Tibial artery (tissue), 4 donors: Measurements from ENCODE around the gene SNTG2.

Source experiments
- DNase-seq, 2 donors: peaks; one replicate each; pipeline ENCODE4 v3.0.0-alpha.2; 2019
- H3K27ac ChIP-seq, 2 donors: fragments of 200-600 bp; sonication (generic) in 1 of 2; 1 replicate in 1 of 2; 2 replicates in 1 of 2; pipeline ENCODE4 v1.5.1; 2018 to 2019; ENCODE audit warnings: mild to moderate bottlenecking in 1 of 2
- H3K27me3 ChIP-seq, 2 donors: fragments of 200-600 bp; sonication (generic) in 1 of 2; one replicate each; pipeline versions ENCODE4 v1.5.1 to v1.6.0; 2016 to 2019
- H3K36me3 ChIP-seq, 3 donors: fragments of 200-600 bp; sonication (generic) in 2 of 3; one replicate each; pipeline ENCODE4 v1.5.1; 2016 to 2019; ENCODE audit warnings: mild to moderate bottlenecking in 2 of 3
- H3K4me1 ChIP-seq, 4 donors: fragments of 200-600 bp; sonication (generic) in 2 of 4; 1 replicate in 3 of 4; 2 replicates in 1 of 4; pipeline ENCODE4 v1.5.1; 2016 to 2019
- H3K4me3 ChIP-seq, 2 donors: fragments of 200-600 bp; sonication (generic) in 1 of 2; 1 replicate in 1 of 2; 2 replicates in 1 of 2; pipeline ENCODE4 v1.5.1; 2018 to 2019; ENCODE audit warnings: mild to moderate bottlenecking in 2 of 2
- H3K9me3 ChIP-seq, 3 donors: fragments of 200-600 bp; sonication (generic) in 1 of 3; one replicate each; pipeline ENCODE4 v1.5.1; 2016 to 2019
- intact Hi-C: fragments of 100-400 bp; cut with DNase I; formaldehyde crosslinking; loops from one replicate; pipeline ENCODE4 v1.15.0; 2023; ENCODE audit warnings: low total_unique reads
- TF ChIP-seq, protein P1 (sequence below), 2 experiments: fragments of 200-600 bp in 1 of 2; fragments of 450-650 bp in 1 of 2; IDR thresholded peaks; one replicate each; pipeline ENCODE4 v1.5.1; 2017 to 2019; ENCODE audit warnings: antibody characterized with exemption in 2 of 2, mild to moderate bottlenecking in 1 of 2, moderate library complexity in 1 of 2

The SNTG2 gene

DNA sequence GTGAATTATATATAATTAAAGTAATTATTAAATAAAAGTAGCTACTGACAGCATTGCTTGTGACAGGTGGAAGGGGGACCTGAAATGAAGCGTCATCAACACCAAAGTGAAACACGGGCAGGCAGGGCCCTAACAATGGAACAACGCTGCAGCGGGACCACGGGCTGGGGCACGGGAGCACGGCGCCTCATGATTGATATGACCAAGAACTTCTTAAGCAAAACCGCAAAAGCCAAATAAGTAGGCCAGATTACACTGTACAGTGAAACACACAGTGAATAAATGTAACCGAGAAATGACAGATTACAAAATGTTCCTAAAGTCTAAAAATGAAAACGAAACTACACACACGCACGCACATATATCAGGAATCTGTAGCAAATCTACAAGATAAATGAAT, 81.4 kb downstream of the SNTG2 start:
- H3K9me3 ChIP-seq = no peaks in the 10 kb centered on the region
- H3K4me1 ChIP-seq = no peaks in the 10 kb centered on the region
- no peaks in the 10 kb centered on the region for H3K27me3 ChIP-seq
- TF ChIP-seq, protein P1, sequence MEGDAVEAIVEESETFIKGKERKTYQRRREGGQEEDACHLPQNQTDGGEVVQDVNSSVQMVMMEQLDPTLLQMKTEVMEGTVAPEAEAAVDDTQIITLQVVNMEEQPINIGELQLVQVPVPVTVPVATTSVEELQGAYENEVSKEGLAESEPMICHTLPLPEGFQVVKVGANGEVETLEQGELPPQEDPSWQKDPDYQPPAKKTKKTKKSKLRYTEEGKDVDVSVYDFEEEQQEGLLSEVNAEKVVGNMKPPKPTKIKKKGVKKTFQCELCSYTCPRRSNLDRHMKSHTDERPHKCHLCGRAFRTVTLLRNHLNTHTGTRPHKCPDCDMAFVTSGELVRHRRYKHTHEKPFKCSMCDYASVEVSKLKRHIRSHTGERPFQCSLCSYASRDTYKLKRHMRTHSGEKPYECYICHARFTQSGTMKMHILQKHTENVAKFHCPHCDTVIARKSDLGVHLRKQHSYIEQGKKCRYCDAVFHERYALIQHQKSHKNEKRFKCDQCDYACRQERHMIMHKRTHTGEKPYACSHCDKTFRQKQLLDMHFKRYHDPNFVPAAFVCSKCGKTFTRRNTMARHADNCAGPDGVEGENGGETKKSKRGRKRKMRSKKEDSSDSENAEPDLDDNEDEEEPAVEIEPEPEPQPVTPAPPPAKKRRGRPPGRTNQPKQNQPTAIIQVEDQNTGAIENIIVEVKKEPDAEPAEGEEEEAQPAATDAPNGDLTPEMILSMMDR (IDR thresholded peaks at IDR 0.05) = no peak
- no peaks in the 10 kb centered on the region for H3K36me3 ChIP-seq
- DNase-seq = no peak
- intact Hi-C loops = no loop called here
- no peak overlapping the region for H3K27ac ChIP-seq
- no peak overlapping the region for H3K4me3 ChIP-seq

DNA sequence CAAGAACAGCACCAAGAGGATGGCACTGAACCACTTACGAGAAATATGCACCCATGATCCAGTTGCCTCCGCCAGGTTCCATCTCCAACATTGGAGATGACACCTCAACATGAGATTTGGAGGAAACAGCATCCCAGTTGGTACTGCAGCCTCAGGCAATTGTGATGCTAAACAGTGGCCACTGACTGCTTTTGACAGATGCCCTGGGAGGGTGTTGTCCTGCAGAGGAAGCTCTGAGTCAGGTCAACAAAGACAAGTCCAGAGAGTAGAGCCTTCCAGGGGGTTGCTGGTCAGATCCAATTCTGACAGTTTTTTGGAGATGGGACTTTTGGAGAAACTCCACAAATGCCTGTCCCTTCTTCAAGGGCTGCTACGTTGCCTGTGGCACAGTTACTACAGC, 82.4 kb downstream of the SNTG2 start:
- Histone ChIP-seq H3K27ac (no peak overlapping the region), H3K36me3 (no peaks in the 10 kb centered on the region), H3K9me3 (no peaks in the 10 kb centered on the region), H3K4me3 (no peak overlapping the region), H3K4me1 (no peaks in the 10 kb centered on the region), H3K27me3 (no peaks in the 10 kb centered on the region)
- intact Hi-C loops = no loop called here
- TF ChIP-seq, protein P1 (IDR thresholded peaks at IDR 0.05) = no peak
- no peak for DNase-seq

DNA sequence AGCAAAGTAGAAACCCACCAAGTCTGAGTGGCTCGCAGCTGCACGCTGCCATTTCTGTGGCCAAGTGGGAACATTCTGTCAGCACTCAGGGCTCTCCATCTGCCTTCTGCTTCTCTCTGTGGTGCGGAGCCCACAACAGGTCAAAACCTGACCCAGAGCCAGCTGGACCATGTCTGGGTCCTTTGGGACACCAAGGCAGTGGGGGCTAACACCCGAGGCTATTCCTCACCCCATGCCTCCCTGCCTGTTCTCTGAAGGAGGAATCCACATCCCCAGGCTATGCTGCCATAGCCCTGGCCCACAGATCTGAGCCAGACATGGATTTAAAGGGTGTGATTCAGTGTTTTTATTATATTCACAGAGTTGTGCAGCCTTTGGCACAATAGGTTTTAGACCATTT, 86.4 kb downstream of the SNTG2 start:
- Histone ChIP-seq H3K4me3 (no peak overlapping the region), H3K4me1 (no peaks in the 10 kb centered on the region), H3K27ac (no peak overlapping the region), H3K27me3 (no peaks in the 10 kb centered on the region), H3K36me3 (no peaks in the 10 kb centered on the region), H3K9me3 (no peaks in the 10 kb centered on the region)
- no peak for DNase-seq
- TF ChIP-seq, protein P1 (IDR thresholded peaks at IDR 0.05) = no peak
- intact Hi-C loops = no loop called here

DNA sequence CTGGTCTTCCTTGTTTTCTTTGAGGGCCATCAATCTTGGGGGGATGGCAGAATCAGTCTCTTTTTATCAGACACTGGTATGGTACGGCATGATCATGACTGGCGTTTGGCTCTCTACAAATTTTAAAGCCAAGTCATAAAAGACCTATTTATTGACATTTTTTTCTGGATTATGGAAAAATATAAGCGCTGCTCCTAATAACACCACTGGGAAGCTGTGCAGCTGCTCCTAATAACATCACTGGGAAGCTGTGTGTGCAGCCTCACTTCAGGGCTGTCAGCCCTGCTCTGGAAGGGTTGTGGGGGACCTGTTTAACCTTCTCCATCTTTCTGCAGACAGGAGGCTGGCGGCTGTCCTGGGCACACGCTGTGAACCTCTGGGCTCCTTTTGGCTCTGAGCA, 88.9 kb downstream of the SNTG2 start:
- no peaks in the 10 kb centered on the region for H3K27me3 ChIP-seq
- intact Hi-C loops = no loop called here

DNA sequence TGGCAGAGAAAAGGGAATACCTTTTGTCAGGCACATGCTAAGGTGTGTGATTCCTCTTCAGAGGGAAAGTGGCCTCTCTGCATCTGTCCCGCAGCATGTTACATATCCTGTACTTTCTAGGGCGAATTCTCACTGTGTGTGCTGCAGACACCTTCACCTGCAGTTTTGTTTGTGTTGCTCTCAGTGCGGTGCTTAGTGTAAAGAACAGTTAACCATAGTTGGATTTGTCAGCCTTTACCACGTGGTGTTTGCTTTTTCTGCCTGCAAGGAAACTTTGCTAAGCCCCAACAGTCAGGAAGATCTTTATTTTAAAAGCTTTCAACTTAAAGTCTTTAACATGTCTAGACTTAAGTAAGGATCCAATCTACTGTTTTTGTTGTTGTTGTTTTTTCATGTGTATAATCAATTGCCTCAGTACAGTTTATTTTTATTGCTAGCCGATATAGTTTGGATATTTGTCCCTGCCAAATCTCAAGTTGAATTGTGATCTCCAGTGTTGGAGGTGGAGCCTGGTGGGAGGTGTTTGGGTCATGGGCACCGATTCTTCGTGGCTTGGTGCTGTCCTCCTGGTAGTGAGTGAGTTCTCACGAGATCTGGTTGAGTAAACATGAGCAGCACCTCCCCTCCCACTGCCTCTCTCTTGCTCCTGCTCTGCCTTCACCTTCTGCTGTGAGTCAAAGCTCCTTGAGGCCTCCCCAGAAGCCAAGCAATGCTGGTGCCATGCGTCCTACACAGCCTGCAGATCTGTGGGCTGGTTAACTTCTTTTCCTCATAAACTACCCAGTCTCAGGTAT, 90.6 kb downstream of the SNTG2 start:
- intact Hi-C loops = no loop called here
- no peaks in the 10 kb centered on the region for H3K27me3 ChIP-seq
- no peak for DNase-seq

More for the DNA sequence above, 88.9 kb downstream of the SNTG2 start:
- Histone ChIP-seq H3K27ac (no peak overlapping the region), H3K4me3 (no peak overlapping the region), H3K36me3 (no peaks in the 10 kb centered on the region), H3K9me3 (no peaks in the 10 kb centered on the region), H3K4me1 (no peaks in the 10 kb centered on the region)
- DNase-seq = no peak
- TF ChIP-seq, protein P1 (IDR thresholded peaks at IDR 0.05) = no peak

More for the DNA sequence above, 90.6 kb downstream of the SNTG2 start:
- no peak overlapping the region for H3K4me3 ChIP-seq
- H3K36me3 ChIP-seq = no peaks in the 10 kb centered on the region
- TF ChIP-seq, protein P1 (IDR thresholded peaks at IDR 0.05) = no peak
- H3K27ac ChIP-seq = no peak overlapping the region
- no peaks in the 10 kb centered on the region for H3K9me3 ChIP-seq
- no peaks in the 10 kb centered on the region for H3K4me1 ChIP-seq
